Fibroblast of villous mesenchyme (primary cell): ENCODE data around the gene G3BP2. TPM values are rescaled to one million over a fixed set of nuclear protein-coding genes. Genes with fewer than 3 reads are reported as not detected.
A peak's percentile ranks its signal among the peaks of the same experiment; 100 is the strongest.

Source experiments
- DNase-seq: peaks from one replicate; pipeline ENCODE4 v3.0.0-alpha.2; 2010; ENCODE audit warnings: low read depth
- H3K4me3 ChIP-seq: 2 replicates; pipeline ENCODE4 v1.5.1; 2011; ENCODE audit warnings: low read depth, mild to moderate bottlenecking, low read length
- CTCF ChIP-seq: IDR thresholded peaks from 2 replicates; pipeline ENCODE4 v1.5.1; 2012; ENCODE audit warnings: low read depth, mild to moderate bottlenecking, low read length; ENCODE audit not compliant: insufficient read depth
- total RNA-seq: library from RNA; depleted of rRNA; stranded (reverse); fragments of >200 nt; gene quantifications from 2 replicates; pipeline ENCODE4 v1.2.3, GENCODE V29; 2012

The G3BP2 gene
- total RNA-seq, 1 donor = 209 TPM

- no peak for TF ChIP-seq CTCF
- no peak for DNase-seq
- H3K4me3 ChIP-seq = no peak overlapping the region
These were observed 10.4 kb upstream of the G3BP2 start for GRCh38 chr4:75683482-75684155.

DNA sequence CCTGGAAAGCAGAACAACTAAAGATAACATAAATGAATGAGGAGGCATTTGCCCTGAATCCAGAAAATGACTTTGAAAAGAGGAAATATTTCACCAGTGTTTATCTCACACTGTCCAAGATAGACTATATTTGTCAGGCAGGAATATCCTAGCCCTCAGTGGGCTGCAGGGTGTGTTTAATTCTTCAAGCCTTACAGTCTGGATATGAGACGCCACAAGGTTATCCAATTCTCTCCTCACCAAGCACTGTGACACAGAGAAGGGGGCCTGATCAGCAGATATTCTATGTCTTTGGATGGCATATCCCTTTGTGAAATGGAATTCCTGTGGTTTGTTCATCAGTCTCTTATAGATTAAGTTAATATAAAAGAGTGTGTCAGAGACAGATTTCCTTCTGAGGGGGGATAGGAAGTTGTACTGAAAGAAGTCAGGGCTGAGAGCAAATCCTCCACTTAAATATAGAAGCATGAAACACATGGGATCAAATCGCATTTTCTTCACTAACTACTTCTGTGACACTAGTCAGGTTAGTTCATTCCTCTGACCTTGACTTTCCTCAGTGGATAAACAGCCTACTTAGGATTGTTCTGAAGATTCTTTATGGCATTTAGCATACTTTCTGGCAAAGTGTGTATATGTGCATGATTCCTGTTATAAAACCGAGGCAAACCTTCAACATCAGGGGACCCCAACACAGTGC, 6.8 kb upstream of the G3BP2 start:
- no peak overlapping the region for H3K4me3 ChIP-seq
- no peak for DNase-seq
- no peak for TF ChIP-seq CTCF

GRCh38 chr4:75678965-75679364, 5.8 kb upstream of the G3BP2 start:
- no peak for TF ChIP-seq CTCF
- H3K4me3 ChIP-seq = no peak overlapping the region
- DNase-seq = no peak

- no peak for DNase-seq
- TF ChIP-seq CTCF = no peak
These were observed 5.3 kb upstream of the G3BP2 start for GRCh38 chr4:75678473-75678872.

DNA sequence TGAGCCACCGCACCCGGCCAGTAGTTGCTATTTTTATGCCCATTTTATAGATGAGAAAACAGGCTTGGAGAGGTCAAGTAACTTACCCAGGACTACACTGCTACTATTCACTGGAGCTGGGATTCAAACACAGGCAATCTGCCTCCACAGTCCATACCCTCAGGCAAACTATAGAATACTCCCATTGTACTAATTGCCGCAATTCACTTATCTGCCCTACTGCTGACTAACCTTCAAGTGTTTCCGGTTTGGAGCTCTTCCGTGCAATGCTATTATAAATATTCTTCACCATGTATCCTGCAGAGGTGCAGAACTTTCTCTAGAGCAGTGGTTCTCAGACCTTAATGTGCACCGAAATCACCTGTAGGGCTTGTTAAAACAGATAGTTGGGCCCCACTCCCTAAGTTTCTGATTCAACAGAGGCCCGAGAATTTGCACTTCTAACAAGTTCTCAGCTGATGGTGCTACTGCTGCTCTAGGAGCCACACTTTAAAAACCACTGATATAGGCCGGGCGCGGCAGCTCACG, 1.9 kb upstream of the G3BP2 start:
- H3K4me3 ChIP-seq = no peak overlapping the region
- no peak for DNase-seq
- TF ChIP-seq CTCF = no peak

More at GRCh38 chr4:75678473-75678872, 5.3 kb upstream of the G3BP2 start:
- no peak overlapping the region for H3K4me3 ChIP-seq

- peak overlapping the region; percentile 100 for H3K4me3 ChIP-seq
- DNase-seq = no peak
- no peak for TF ChIP-seq CTCF
These were observed 733 bp upstream of the G3BP2 start for GRCh38 chr4:75673959-75674328.
